Breast epithelium (tissue), 3 donors: Measurements from ENCODE around the gene SORBS1.

Source experiments
- CTCF ChIP-seq, 3 donors: fragments of 450-650 bp; IDR thresholded peaks; one replicate each; pipeline ENCODE4 v1.5.1; 2016 to 2017; ENCODE audit warnings: antibody characterized with exemption in 3 of 3, mild to moderate bottlenecking in 3 of 3, moderate library complexity in 3 of 3
- POLR2A ChIP-seq: fragments of 450-650 bp; IDR thresholded peaks from one replicate; pipeline ENCODE4 v1.6.1; 2016; ENCODE audit warnings: antibody characterized with exemption, mild to moderate bottlenecking, moderate library complexity
- POLR2AphosphoS5 ChIP-seq, 3 donors: sonication (generic); formaldehyde crosslinking; IDR thresholded peaks; one replicate each; pipeline ENCODE4 v1.6.1; 2017; ENCODE audit warnings: antibody characterized with exemption in 3 of 3

- TF ChIP-seq CTCF (IDR thresholded peaks at IDR 0.05) (no peak), POLR2A (no peak), POLR2AphosphoS5 (IDR thresholded peaks at IDR 0.05) (no peak)
Observed at GRCh38 chr10:95406651-95407280, 154.4 kb downstream of the SORBS1 start.
